Common myeloid progenitor, CD34-positive (primary cell): ENCODE data around the gene BDP1.

Experiments used
- CTCF ChIA-PET: fragments of 350-600 bp; sonication (Branson Sonifier 250); formaldehyde crosslinking; loops from one replicate; lab custom pipeline; 2021; ENCODE audit warnings: antibody characterized with exemption; lab: Charles Lee
- POLR2A ChIA-PET: fragments of 350-600 bp; sonication (Branson Sonifier 250); formaldehyde crosslinking; loops from one replicate; lab custom pipeline; 2021; ENCODE audit warnings: antibody characterized with exemption; lab: Charles Lee
- DNase-seq, 3 donors: peaks; one replicate each; pipeline versions ENCODE4 v3.0.0 to v3.0.0-alpha.2; 2013
- H3K27ac ChIP-seq, 2 experiments: 1 replicate in 1 of 2; 2 replicates in 1 of 2; pipeline ENCODE4 v1.7.0; 2013; ENCODE audit warnings: inconsistent platforms in 2 of 2, low read length in 2 of 2, mild to moderate bottlenecking in 2 of 2, low read depth in 1 of 2, moderate library complexity in 1 of 2; ENCODE audit not compliant: severe bottlenecking in 2 of 2, insufficient read depth in 1 of 2, poor library complexity in 1 of 2
- H3K27me3 ChIP-seq, 5 experiments: replicated peaks in 2 of 5; 1 replicate in 3 of 5; 2 replicates in 2 of 5; pipeline versions ENCODE4 v1.6.1 to v1.7.0; 2013; ENCODE audit warnings: low read length in 4 of 5, mild to moderate bottlenecking in 2 of 5, moderate library complexity in 2 of 5, inconsistent platforms in 1 of 5; ENCODE audit not compliant: insufficient read depth in 5 of 5, control insufficient read depth in 4 of 5
- H3K36me3 ChIP-seq, 4 experiments: 1 replicate in 2 of 4; 2 replicates in 2 of 4; pipeline versions ENCODE4 v1.6.1 to v1.7.0; 2013; ENCODE audit warnings: low read length in 3 of 4, control low read depth in 1 of 4, mild to moderate bottlenecking in 1 of 4; ENCODE audit not compliant: control insufficient read depth in 4 of 4, insufficient read depth in 4 of 4
- H3K4me1 ChIP-seq, 4 experiments: 1 replicate in 3 of 4; 2 replicates in 1 of 4; pipeline versions ENCODE4 v1.6.1 to v1.7.1; 2013; ENCODE audit warnings: low read length in 3 of 4, mild to moderate bottlenecking in 3 of 4, control low read depth in 1 of 4, inconsistent platforms in 1 of 4, moderate library complexity in 1 of 4; ENCODE audit not compliant: control insufficient read depth in 4 of 4, insufficient read depth in 4 of 4; ENCODE audit errors: control extremely low read depth in 1 of 4
- H3K4me3 ChIP-seq, 7 experiments: 1 replicate in 4 of 7; 2 replicates in 3 of 7; pipeline versions ENCODE4 v1.5.1 to v1.7.0; 2013; ENCODE audit warnings: mild to moderate bottlenecking in 7 of 7, low read length in 6 of 7, moderate library complexity in 6 of 7, inconsistent platforms in 2 of 7, low read depth in 2 of 7, control low read depth in 1 of 7; ENCODE audit not compliant: insufficient read depth in 4 of 7, control insufficient read depth in 1 of 7; ENCODE audit errors: extremely low read depth in 1 of 7
- H3K9me3 ChIP-seq, 5 experiments: 1 replicate in 4 of 5; 2 replicates in 1 of 5; pipeline versions ENCODE4 v1.6.1 to v1.7.1; 2013; ENCODE audit warnings: low read length in 4 of 5, mild to moderate bottlenecking in 2 of 5, inconsistent platforms in 1 of 5, low read depth in 1 of 5, moderate library complexity in 1 of 5; ENCODE audit not compliant: control insufficient read depth in 4 of 5, insufficient read depth in 2 of 5; ENCODE audit errors: control extremely low read depth in 1 of 5
- WGBS: methylation state at CpG from one replicate; pipeline ENCODE4 v1.1.5; 2013; ENCODE audit not compliant: insufficient coverage; 5-methylcytosine and 5-hydroxymethylcytosine counted together

Gene BDP1

GRCh38 chr5:71582945-71583584, 127.6 kb downstream of the BDP1 start:
- no peak for DNase-seq
- no peak overlapping the region for H3K27ac ChIP-seq
- H3K4me3 ChIP-seq, result no peak overlapping the region
- no peaks in the 10 kb centered on the region for H3K36me3 ChIP-seq
- peaks cover 0 to 4% (median 0%) of the 10 kb centered on the region in 5 experiments for H3K9me3 ChIP-seq
- no peaks in the 10 kb centered on the region for H3K27me3 ChIP-seq
- peaks cover 1 to 16% (median 9%) of the 10 kb centered on the region in 4 experiments for H3K4me1 ChIP-seq
- CTCF ChIA-PET, result no interaction called here
- POLR2A ChIA-PET, result no interaction called here
- WGBS, result 100% methylated on average over 4 of the region's 4 CpGs

DNA sequence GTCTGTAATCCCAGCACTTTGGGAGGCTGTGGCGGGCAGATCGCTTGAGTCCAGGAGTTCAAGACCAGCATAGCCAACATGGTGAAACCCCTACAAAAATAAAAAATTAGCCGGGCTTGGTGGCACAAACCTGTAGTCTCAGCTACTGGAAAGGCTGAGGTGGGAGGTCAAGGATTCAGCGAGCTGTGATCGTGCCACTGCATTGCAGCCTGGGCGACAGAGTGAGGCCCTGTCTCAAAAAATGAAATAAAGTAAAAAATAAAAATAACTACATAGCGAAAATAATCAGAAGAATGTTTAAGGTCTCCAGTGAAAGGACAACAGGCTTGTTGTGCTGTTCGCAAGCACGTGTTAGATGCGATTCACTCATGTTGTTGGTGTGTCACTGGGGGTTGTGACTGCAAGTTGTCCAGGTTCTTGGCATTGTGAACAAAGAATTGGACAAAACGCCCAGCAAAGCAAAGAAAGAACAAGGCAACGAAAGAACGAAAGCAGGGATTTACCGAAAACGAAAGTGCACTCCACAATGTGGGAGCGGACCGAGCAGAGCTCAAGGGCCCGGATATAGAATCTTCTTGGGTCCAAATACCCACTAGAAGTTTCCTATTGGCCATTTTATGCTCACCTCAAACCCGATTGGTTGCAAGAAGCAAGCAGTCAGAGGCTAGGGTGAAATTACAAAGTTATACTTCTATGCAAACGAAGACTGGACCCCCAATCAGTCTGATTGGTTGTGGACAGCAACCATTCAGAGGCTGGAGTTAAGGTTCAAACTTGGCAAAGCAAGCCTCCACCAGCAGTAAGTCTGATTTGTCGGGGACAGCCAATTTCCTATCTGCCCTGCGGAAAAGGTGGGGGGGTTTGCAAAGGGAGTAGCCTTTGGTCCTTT, 130.8 kb downstream of the BDP1 start:
- 79% methylated on average over 15 of the region's 22 CpGs for WGBS
- peak; percentile 37 to 81 (median 69) for DNase-seq

DNA sequence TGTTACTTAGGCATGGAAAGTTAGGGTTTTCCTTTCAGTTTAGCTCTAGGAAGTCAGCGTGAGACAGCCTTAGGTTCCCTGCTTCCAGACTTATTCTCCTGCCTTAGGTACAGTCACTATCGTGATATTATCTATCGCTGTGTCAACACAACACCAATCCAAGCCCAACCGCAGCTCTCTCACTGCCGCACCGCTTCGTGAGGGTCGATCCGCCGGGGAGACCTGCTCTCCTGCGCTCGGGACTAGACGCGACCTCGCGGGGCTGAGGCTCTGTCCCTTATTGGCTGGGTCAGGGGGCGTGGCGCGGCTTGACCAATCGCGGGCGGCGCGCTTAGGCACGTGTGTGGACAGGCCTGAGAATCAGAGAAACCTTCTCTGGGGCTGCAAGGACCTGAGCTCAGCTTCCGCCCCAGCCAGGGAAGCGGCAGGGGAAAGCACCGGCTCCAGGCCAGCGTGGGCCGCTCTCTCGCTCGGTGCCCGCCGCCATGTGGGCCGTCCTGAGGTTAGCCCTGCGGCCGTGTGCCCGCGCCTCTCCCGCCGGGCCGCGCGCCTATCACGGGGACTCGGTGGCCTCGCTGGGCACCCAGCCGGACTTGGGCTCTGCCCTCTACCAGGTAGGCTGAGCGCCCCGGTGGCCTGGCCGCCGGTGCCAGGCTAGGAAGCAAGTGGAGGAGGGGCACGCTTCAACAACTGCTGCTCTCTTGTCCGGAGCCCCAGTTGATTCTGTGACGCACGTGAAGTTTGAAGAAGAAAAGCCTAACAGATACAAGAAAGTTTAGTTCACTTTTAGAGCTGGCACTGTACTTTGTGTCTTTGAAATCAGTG, 131.7 kb downstream of the BDP1 start, which contains the start of gene MCCC2:
Gene MCCC2, plus strand, starts transcription at position 400 of the 825 bp plus-strand sequence. Its CDS starts 86 bp downstream, at position 486.
- no peaks in the 10 kb centered on the region for H3K27me3 ChIP-seq
- peak within 1 kb of the TSS; percentile 70 to 89 for H3K27ac ChIP-seq
- POLR2A ChIA-PET, result no interaction called here
- H3K9me3 ChIP-seq, result no peaks in the 10 kb centered on the region
- peak; percentile 96 to 98 (median 98) for DNase-seq
- no peaks in the 10 kb centered on the region for H3K36me3 ChIP-seq
- peak within 1 kb of the TSS; percentile 60 to 87 (median 76) for H3K4me3 ChIP-seq
- under 1% methylated on average over 55 of the region's 56 CpGs for WGBS
- H3K4me1 ChIP-seq, result peaks cover 4 to 27% (median 15%) of the 10 kb centered on the region in 4 experiments
- CTCF ChIA-PET, result interaction anchor here (0.5 to 1.3 kb wide), 3 partner anchors 11 to 65 kb away, joined by 3 to 4 read pairs (median 4); no protein-coding TSS in a partner anchor

More for the DNA sequence above, 130.8 kb downstream of the BDP1 start:
- Histone ChIP-seq H3K9me3 (no peaks in the 10 kb centered on the region), H3K36me3 (no peaks in the 10 kb centered on the region), H3K27me3 (no peaks in the 10 kb centered on the region), H3K27ac (peak overlapping the region in 1 of 2 experiments; percentile 89), H3K4me1 (peaks cover 4 to 27% (median 15%) of the 10 kb centered on the region in 4 experiments), H3K4me3 (peak overlapping the region; percentile 52 to 87 (median 73))
- ChIA-PET CTCF (interaction anchor here (1.3 kb wide), 1 partner anchor 18 kb away, joined by 4 read pairs; no protein-coding TSS in a partner anchor), POLR2A (no interaction called here)

DNA sequence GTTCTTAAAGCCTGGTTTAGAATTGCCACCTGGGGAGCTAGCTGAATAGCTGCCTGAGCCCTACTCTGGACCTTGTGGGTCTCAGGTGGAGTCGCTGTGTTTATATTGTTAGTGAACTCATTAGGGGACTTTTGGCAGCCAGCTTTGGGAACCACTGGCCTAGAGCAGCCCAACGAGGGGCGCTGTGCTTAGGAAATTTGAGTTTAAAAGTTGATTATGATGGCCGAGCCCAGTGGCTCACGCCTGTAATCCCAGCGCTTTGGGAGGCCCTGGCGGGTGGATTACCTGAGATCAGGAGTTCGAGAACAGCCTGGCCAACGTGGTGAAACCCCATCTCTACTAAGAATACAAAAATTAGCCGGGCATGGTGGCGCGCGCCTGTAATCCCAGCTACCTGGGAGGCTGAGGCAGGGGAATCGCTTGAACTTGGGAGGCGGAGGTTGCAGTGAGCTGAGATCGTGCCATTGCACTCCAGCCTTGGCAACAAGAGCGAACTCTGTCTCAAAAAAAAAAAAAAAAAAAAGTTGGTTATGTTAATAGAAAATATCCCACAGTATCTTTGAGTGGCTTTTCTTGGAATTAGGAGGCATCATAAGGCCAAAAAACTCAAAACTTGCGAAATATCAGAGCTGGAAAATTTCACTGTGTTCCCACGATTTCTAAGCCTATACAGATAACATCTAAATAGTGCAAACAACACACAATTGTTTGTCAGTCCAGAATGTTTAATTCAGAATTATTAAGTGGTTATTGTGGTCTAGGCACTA, 132.5 kb downstream of the BDP1 start:
- 93% methylated on average over 6 of the region's 19 CpGs for WGBS
- H3K4me3 ChIP-seq, result peak overlapping the region; percentile 60 to 87 (median 76)
- CTCF ChIA-PET, result interaction anchor here (0.5 to 0.9 kb wide), 2 partner anchors 10 to 65 kb away, joined by 3 to 4 read pairs; no protein-coding TSS in a partner anchor

DNA sequence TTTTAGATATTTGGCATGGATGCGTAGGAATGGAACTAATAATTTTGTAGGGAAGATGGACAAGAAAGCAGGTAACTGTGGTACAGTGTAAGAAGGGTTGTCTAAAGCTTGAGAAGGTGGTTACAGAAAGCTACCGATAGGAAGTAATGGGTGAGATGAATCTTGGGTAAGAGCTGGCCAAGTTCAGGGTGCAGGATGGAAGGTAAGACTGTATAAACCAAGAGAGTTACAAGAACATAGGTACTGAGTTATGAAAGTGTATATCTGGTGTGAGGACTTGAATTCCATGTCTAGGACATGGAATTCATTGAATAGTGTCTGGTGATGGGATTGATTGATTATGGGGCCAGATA, 133.1 kb downstream of the BDP1 start:
- DNase-seq, result no peak
- ChIA-PET CTCF (no interaction called here), POLR2A (no interaction called here)
- H3K27me3 ChIP-seq, result no peaks in the 10 kb centered on the region
- H3K36me3 ChIP-seq, result peaks cover 0 to 2% (median under 1%) of the 10 kb centered on the region in 4 experiments
- H3K9me3 ChIP-seq, result no peaks in the 10 kb centered on the region
- H3K27ac ChIP-seq, result no peak overlapping the region
- 100% methylated on average over 2 of the region's 2 CpGs for WGBS
- peaks cover 4 to 27% (median 15%) of the 10 kb centered on the region in 4 experiments for H3K4me1 ChIP-seq
- H3K4me3 ChIP-seq, result peak overlapping the region in 2 of 7 experiments; percentile 81 to 87

More for the DNA sequence above, 132.5 kb downstream of the BDP1 start:
- no peak for DNase-seq
- no peaks in the 10 kb centered on the region for H3K27me3 ChIP-seq
- no peaks in the 10 kb centered on the region for H3K9me3 ChIP-seq
- POLR2A ChIA-PET, result no interaction called here
- H3K36me3 ChIP-seq, result peaks cover 0 to 2% (median under 1%) of the 10 kb centered on the region in 4 experiments
- peak overlapping the region; percentile 70 to 89 for H3K27ac ChIP-seq
- peaks cover 4 to 27% (median 15%) of the 10 kb centered on the region in 4 experiments for H3K4me1 ChIP-seq

DNA sequence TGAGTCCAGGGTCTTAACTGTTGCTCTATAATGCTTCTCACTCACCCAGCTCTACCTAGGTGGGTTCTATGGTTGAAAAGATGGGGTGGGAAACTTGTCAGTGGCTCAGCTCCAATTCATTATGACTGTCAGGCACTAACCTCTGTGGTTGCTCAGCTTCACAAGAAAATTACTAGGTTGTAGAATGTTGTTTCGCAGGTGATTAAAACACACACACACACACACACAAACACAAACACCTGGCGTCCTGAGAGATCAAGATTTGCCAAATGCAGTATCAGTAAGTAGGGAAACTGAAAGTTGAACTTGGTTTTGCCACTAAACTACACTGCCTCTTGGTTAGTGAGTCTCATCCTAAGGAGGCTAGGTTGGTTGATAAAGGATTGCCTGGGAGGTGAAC, 134.5 kb downstream of the BDP1 start:
- no peak overlapping the region for H3K27ac ChIP-seq
- no CpG with 5 or more reads among the region's 2 CpGs for WGBS
- no peak overlapping the region for H3K4me3 ChIP-seq
- peaks cover 0 to 5% (median 4%) of the 10 kb centered on the region in 4 experiments for H3K36me3 ChIP-seq
- CTCF ChIA-PET, result no interaction called here
- POLR2A ChIA-PET, result no interaction called here
- H3K4me1 ChIP-seq, result peaks cover 4 to 27% (median 15%) of the 10 kb centered on the region in 4 experiments
- no peaks in the 10 kb centered on the region for H3K27me3 ChIP-seq
- no peaks in the 10 kb centered on the region for H3K9me3 ChIP-seq
- no peak for DNase-seq
